Mononuclear cell (primary cell): ENCODE data around the gene PRKAR1A. TPM values are rescaled to one million over a fixed set of nuclear protein-coding genes. Genes with fewer than 3 reads are reported as not detected.

Source experiments
- H3K27me3 ChIP-seq: 2 replicates; pipeline ENCODE4 v1.6.0; 2011; ENCODE audit warnings: low read length, control low read depth; ENCODE audit not compliant: insufficient read depth
- H3K4me1 ChIP-seq: 2 replicates; pipeline ENCODE4 v1.5.1; 2011; ENCODE audit warnings: mild to moderate bottlenecking, low read length, control low read depth; ENCODE audit not compliant: insufficient read depth
- H3K4me3 ChIP-seq: 2 replicates; pipeline ENCODE4 v1.5.1; 2011; ENCODE audit warnings: mild to moderate bottlenecking, low read length, moderate library complexity
- H3K9me3 ChIP-seq: 2 replicates; pipeline ENCODE4 v1.5.1; 2011; ENCODE audit warnings: low read depth, mild to moderate bottlenecking, control low read depth, low read length
- total RNA-seq: library from RNA; depleted of rRNA; stranded (reverse); fragments of >200 nt; gene quantifications from one replicate; pipeline ENCODE4 v1.2.3, GENCODE V29; 2012

PRKAR1A gene
- total RNA-seq, 1 donor: 97.8 TPM

- Histone ChIP-seq H3K4me1 (no peaks in the 10 kb centered on the region), H3K27me3 (no peaks in the 10 kb centered on the region), H3K9me3 (no peaks in the 10 kb centered on the region), H3K4me3 (no peak overlapping the region)
These were observed 44.3 kb downstream of the PRKAR1A start for GRCh38 chr17:68556551-68556950.

GRCh38 chr17:68559316-68559715 is 47.1 kb downstream of the PRKAR1A start:
- no peaks in the 10 kb centered on the region for H3K4me1 ChIP-seq
- H3K4me3 ChIP-seq: no peak overlapping the region
- no peaks in the 10 kb centered on the region for H3K9me3 ChIP-seq
- no peaks in the 10 kb centered on the region for H3K27me3 ChIP-seq

- Histone ChIP-seq H3K9me3 (no peaks in the 10 kb centered on the region), H3K4me3 (no peak overlapping the region), H3K4me1 (peaks cover 7% of the 10 kb centered on the region), H3K27me3 (no peaks in the 10 kb centered on the region)
These were observed 48.9 kb downstream of the PRKAR1A start for GRCh38 chr17:68560966-68561720.

- Histone ChIP-seq H3K9me3 (no peaks in the 10 kb centered on the region), H3K27me3 (no peaks in the 10 kb centered on the region), H3K4me3 (no peak overlapping the region), H3K4me1 (peaks cover 21% of the 10 kb centered on the region)
These were observed 50.5 kb downstream of the PRKAR1A start for GRCh38 chr17:68562736-68563135.

GRCh38 chr17:68564415-68565111 is 52.3 kb downstream of the PRKAR1A start:
- H3K9me3 ChIP-seq: no peaks in the 10 kb centered on the region
- no peaks in the 10 kb centered on the region for H3K27me3 ChIP-seq
- no peak overlapping the region for H3K4me3 ChIP-seq
- peaks cover 21% of the 10 kb centered on the region for H3K4me1 ChIP-seq

GRCh38 chr17:68565661-68566441 is 53.6 kb downstream of the PRKAR1A start:
- Histone ChIP-seq H3K4me1 (peaks cover 21% of the 10 kb centered on the region), H3K9me3 (no peaks in the 10 kb centered on the region), H3K4me3 (no peak overlapping the region), H3K27me3 (no peaks in the 10 kb centered on the region)

- H3K27me3 ChIP-seq: no peaks in the 10 kb centered on the region
These were observed 54.2 kb downstream of the PRKAR1A start for GRCh38 chr17:68566442-68566738.

GRCh38 chr17:68567035-68567434 is 54.8 kb downstream of the PRKAR1A start:
- no peaks in the 10 kb centered on the region for H3K27me3 ChIP-seq
- no peaks in the 10 kb centered on the region for H3K9me3 ChIP-seq
- no peak overlapping the region for H3K4me3 ChIP-seq
- peaks cover 23% of the 10 kb centered on the region for H3K4me1 ChIP-seq

More at GRCh38 chr17:68566442-68566738, 54.2 kb downstream of the PRKAR1A start:
- peaks cover 21% of the 10 kb centered on the region for H3K4me1 ChIP-seq
- no peaks in the 10 kb centered on the region for H3K9me3 ChIP-seq
- H3K4me3 ChIP-seq: no peak overlapping the region

GRCh38 chr17:68567581-68567980 is 55.4 kb downstream of the PRKAR1A start:
- peaks cover 28% of the 10 kb centered on the region for H3K4me1 ChIP-seq

GRCh38 chr17:68568581-68568980 is 56.4 kb downstream of the PRKAR1A start:
- no peaks in the 10 kb centered on the region for H3K9me3 ChIP-seq
- no peaks in the 10 kb centered on the region for H3K27me3 ChIP-seq
- H3K4me3 ChIP-seq: no peak overlapping the region
- H3K4me1 ChIP-seq: peaks cover 32% of the 10 kb centered on the region

More at GRCh38 chr17:68567581-68567980, 55.4 kb downstream of the PRKAR1A start:
- Histone ChIP-seq H3K9me3 (no peaks in the 10 kb centered on the region), H3K27me3 (no peaks in the 10 kb centered on the region), H3K4me3 (no peak overlapping the region)

- H3K27me3 ChIP-seq: no peaks in the 10 kb centered on the region
- peaks cover 32% of the 10 kb centered on the region for H3K4me1 ChIP-seq
These were observed 57.1 kb downstream of the PRKAR1A start for GRCh38 chr17:68569346-68569745.

GRCh38 chr17:68570526-68570925 is 58.3 kb downstream of the PRKAR1A start:
- Histone ChIP-seq H3K9me3 (no peaks in the 10 kb centered on the region), H3K4me1 (peaks cover 30% of the 10 kb centered on the region), H3K27me3 (no peaks in the 10 kb centered on the region), H3K4me3 (no peak overlapping the region)

More at GRCh38 chr17:68569346-68569745, 57.1 kb downstream of the PRKAR1A start:
- H3K9me3 ChIP-seq: no peaks in the 10 kb centered on the region
- no peak overlapping the region for H3K4me3 ChIP-seq

GRCh38 chr17:68572138-68572842 is 60.1 kb downstream of the PRKAR1A start:
- H3K4me3 ChIP-seq: no peak overlapping the region
- H3K4me1 ChIP-seq: peaks cover 13% of the 10 kb centered on the region
- H3K27me3 ChIP-seq: no peaks in the 10 kb centered on the region

GRCh38 chr17:68573338-68573737 is 61.1 kb downstream of the PRKAR1A start:
- H3K4me3 ChIP-seq: no peak overlapping the region
- peaks cover 10% of the 10 kb centered on the region for H3K4me1 ChIP-seq
- H3K9me3 ChIP-seq: no peaks in the 10 kb centered on the region
- H3K27me3 ChIP-seq: no peaks in the 10 kb centered on the region

More at GRCh38 chr17:68572138-68572842, 60.1 kb downstream of the PRKAR1A start:
- no peaks in the 10 kb centered on the region for H3K9me3 ChIP-seq
